Measurements from ENCODE around the gene EPN2.

- TF ChIP-seq RAD21 (IDR thresholded peaks at IDR 0.05) (no peak), ZBTB33 (IDR thresholded peaks at IDR 0.05) (no peak), CTCF (IDR thresholded peaks at IDR 0.05; ENCODE audit: low read depth, low read length, missing input control) (no peak), REST (IDR thresholded peaks at IDR 0.05) (no peak), SP1 (IDR thresholded peaks at IDR 0.05) (no peak), EGR1 (IDR thresholded peaks at IDR 0.05; ENCODE audit: low read depth in 2 of 2) (no peak), ATF3 (IDR thresholded peaks at IDR 0.05) (no peak), TAF1 (conservative IDR thresholded peaks at IDR 0.05) (no peak), YY1 (IDR thresholded peaks at IDR 0.05) (no peak), JUND (IDR thresholded peaks at IDR 0.05) (no peak)
Observed at GRCh38 chr17:19294443-19294842, 57.3 kb downstream of the EPN2 start.

Measured in liver (tissue), 3 donors.